Omental fat pad (tissue), 4 donors: Measurements from ENCODE around the gene COL4A1. TPM values are rescaled to one million over a fixed set of nuclear protein-coding genes. Genes with fewer than 3 reads are reported as not detected.

ENCODE experiments used
- ATAC-seq: fragments of 150-250 bp; one replicate; pipeline ENCODE4 v1.9.1; 2016; ENCODE audit warnings: mild to moderate bottlenecking, moderate library complexity; ENCODE audit not compliant: low FRiP score
- DNase-seq: peaks from one replicate; pipeline ENCODE4 v3.0.0-alpha.2; 2019; ENCODE audit warnings: low spot score
- CTCF ChIP-seq, 3 donors: fragments of 450-650 bp; IDR thresholded peaks; one replicate each; pipeline ENCODE4 v1.5.1; 2016 to 2017; ENCODE audit warnings: antibody characterized with exemption in 3 of 3, mild to moderate bottlenecking in 3 of 3, moderate library complexity in 2 of 3
- total RNA-seq, 4 donors: library from RNA; depleted of rRNA; stranded (reverse); fragments of >200 nt; gene quantifications; one replicate each; pipeline ENCODE4 v1.1.0, GENCODE V29; 2016

The COL4A1 gene
- total RNA-seq, 4 donors from 2014 or later, result 611 to 1,113 (median 995) TPM

- DNase-seq (no peak), ATAC-seq (no peak)
- no peak for TF ChIP-seq CTCF (IDR thresholded peaks at IDR 0.05)
Observed at GRCh38 chr13:110217811-110218210, 89.1 kb downstream of the COL4A1 start.

GRCh38 chr13:110217085-110217484, 89.9 kb downstream of the COL4A1 start:
- no peak for DNase-seq
- ATAC-seq, result no peak
- no peak for TF ChIP-seq CTCF (IDR thresholded peaks at IDR 0.05)

- DNase-seq, result no peak
- ATAC-seq, result peak; percentile 42
- TF ChIP-seq CTCF (IDR thresholded peaks at IDR 0.05), result no peak
Observed at GRCh38 chr13:110216398-110217041, 90.4 kb downstream of the COL4A1 start.

- TF ChIP-seq CTCF (IDR thresholded peaks at IDR 0.05), result no peak
- no peak for DNase-seq
- ATAC-seq, result no peak
Observed at GRCh38 chr13:110216006-110216397, 91.0 kb downstream of the COL4A1 start.

- no peak for ATAC-seq
- no peak for TF ChIP-seq CTCF (IDR thresholded peaks at IDR 0.05)
Observed at GRCh38 chr13:110215606-110216005, 91.4 kb downstream of the COL4A1 start.

GRCh38 chr13:110214637-110215036, 92.3 kb downstream of the COL4A1 start:
- no peak for TF ChIP-seq CTCF (IDR thresholded peaks at IDR 0.05)
- no peak for DNase-seq
- no peak for ATAC-seq

More at GRCh38 chr13:110215606-110216005, 91.4 kb downstream of the COL4A1 start:
- DNase-seq, result no peak

GRCh38 chr13:110213461-110214074, 93.4 kb downstream of the COL4A1 start:
- no peak for TF ChIP-seq CTCF (IDR thresholded peaks at IDR 0.05)
- no peak for ATAC-seq
- DNase-seq, result no peak
